ENCODE results near the gene TOP2B.

DNA sequence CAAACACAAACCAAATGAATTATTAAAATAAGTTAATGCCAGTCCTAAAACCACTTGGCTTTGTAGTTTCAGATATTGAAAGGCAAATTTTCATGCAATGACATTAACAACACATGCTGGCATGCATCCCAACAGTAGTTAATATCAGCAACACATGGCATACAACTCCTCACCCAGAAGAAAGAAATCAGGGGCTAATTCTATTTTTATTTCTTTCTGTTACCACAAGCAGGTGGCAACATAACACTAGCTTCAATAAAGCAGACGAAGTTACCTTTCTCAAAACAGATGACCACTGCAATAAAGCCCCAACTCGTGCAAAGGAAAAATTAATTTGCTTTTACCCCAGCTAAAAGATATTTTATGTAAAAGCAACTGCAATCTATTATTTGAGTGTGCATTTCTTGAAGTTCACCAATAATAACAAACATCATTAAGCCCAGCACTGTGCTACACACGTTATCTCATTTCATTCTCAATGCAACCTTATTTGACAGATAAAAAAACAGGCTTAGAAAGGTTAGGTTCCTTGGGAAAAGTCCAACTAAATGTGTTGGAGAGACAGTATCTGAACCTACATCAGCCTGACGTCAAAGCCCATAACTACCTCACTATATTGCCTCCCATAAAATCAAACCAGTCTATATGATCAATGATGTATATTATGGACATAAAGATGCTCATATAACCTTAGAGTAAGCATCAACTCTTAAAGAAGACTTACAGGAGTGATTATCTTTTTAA is 2.8 kb downstream of the TOP2B start:
- TF ChIP-seq CTCF (IDR thresholded peaks at IDR 0.05) (no peak), POLR2A (IDR thresholded peaks at IDR 0.05) (no peak)

All from testis (tissue), 2 donors.